Measurements from ENCODE around the gene TSGA10IP.

The TSGA10IP gene

GRCh38 chr11:65945430-65945911 lies at the start of gene TSGA10IP:
TSGA10IP (plus strand) TSS chr11:65945480; CDS start chr11:65945676, 196 bp downstream.
- DNase-seq: peak in 1 of 51 donors; percentile 10

DNA sequence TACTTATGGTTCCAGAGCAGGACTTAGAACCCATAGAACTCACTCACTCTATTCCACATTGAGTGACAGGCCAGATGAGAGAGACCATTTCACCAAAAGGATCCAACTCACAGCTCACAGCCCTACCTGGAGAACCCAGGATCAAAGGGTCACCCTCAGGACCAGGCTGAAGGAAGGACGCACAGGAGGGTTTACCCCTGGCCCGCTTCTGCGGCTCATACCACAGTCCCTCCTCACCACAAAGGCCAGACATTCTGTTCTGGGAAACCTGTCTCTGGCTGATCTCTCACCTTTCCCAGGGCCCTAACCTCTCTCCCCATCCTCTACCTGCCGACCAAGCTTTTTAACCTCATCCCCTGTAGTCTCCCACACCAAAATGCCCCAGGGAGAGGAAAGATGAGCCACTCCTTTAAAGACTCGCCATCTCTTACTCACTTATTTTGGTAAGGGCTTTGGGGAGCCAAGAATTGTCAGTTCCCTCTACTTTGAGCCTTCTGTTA lies 49.7 kb upstream of the TSGA10IP start:
- no peak for DNase-seq

DNA sequence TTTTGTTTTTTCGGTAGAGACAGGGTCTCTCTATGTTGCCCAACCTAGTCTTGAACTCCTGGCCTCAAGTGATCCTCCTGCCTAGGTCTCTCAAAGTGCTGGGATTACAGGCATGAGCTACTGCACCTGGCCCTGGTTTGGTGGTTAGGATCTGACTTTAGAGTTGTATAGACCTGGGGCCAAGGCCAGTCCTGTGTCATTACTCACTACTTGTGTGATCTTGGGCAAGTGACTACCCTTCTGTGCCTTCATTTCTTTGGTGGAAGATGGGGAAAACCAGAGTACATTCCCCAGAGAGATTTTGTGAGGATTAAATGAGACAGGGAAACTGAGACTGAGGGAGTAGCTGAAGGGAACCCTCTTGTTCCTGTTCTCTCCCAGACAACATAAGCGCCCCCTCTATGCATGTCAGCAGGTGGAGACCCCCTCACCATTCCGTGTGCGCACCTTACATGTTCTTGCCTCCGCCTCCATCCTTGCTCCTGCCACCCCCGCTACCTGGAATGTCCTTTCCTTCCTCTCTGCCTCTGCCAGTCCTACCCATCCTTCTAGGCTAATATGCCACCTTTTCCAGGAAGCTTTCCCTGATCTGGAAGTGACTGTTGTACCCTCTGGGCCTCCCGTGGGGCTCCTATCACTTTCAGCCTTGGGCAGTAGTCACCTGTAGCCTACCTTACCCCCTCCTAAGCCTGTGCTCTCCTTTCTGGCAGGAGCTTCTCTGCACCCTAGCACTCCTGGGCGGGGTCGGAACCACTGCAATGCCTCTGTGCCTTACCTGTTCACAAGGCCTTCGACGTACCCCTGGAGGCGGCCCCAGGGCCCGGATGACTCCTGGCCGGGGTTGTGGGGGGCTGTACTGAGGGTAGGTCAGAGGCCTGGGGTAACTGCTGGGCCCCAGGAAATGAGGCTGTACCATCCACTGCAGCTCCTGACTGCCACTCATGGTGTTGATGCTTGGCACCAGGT lies 49.0 kb upstream of the TSGA10IP start:
- DNase-seq: no peak

- no peak for DNase-seq
Observed at GRCh38 chr11:65897020-65897471, 48.2 kb upstream of the TSGA10IP start.

GRCh38 chr11:65898656-65899355 lies 46.5 kb upstream of the TSGA10IP start:
- no peak for DNase-seq

- DNase-seq: peak in 4 of 51 donors; percentile 8 to 27 (median 16)
Observed at GRCh38 chr11:65899356-65900124, 45.7 kb upstream of the TSGA10IP start.

DNA sequence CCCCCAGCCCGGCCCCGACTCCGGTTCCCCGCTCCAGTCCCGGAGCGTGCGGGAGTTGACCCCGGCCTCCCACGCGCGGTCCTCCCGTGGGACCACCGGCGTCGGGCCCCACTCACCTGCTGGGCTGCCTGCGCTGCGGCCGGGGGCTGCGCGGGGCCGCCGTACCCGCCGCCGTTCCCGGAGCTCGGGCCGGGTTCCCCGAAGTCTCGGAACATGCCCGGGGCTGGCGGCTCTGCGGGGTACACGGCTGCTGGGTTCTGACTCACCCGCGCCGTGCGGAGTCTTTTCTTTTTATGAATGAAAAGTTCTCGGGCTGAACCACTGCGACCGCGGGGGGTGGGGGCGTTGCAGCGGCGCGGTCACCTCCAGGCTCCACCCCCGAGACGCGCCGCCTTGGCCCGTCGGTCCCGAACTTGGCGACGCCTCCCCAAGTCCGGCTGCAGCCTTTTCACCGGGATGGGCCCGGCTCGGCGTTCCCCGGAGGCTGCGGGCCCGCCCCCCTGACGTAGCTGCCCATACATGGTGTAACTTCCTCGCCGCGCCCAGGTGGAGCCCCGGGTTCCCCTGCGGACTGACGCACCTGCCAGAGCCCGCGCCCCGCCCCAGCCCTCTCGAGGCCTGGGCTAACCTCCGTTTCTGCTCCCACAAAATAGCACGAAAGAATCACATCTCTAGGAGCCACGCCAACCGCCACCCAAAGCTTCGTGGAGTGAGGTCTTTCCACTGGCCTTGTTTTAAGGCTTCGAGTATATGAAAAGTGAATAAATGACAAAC lies 45.0 kb upstream of the TSGA10IP start, which contains the start of gene FOSL1:
Gene FOSL1 (minus strand): TSS at position 264 of the 774 bp plus-strand sequence. CDS start 49 bp downstream, at position 215.
- peak in 35 of 51 donors; percentile 6 to 84 (median 53) for DNase-seq

- no peak for DNase-seq
Observed at GRCh38 chr11:65900899-65901180, 44.4 kb upstream of the TSGA10IP start.

DNA sequence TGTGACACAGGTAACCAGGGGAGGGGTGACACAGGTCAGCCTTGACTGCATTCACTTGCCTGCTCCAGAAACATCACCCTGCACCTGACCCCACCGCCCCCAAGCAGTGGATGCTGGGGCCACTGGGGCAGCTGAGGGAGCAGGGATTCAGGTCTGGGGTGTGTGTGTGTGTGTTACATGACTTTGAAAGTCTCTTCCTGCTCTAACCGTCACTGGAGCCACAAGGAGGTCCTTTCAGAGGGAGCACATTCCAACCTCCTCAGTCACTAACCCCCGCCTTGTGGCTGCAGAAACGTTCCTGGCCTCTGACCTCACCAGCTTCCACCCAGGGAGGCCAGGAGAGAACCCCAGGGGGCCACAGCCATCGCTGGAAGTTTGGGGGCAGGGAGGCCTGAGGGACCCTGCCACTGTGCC lies 42.2 kb upstream of the TSGA10IP start:
- no peak for DNase-seq

- DNase-seq: no peak
Observed at GRCh38 chr11:65903715-65904114, 41.6 kb upstream of the TSGA10IP start.

- DNase-seq: no peak
Observed at GRCh38 chr11:65906602-65907001, 38.7 kb upstream of the TSGA10IP start.

- no peak for DNase-seq
Observed at GRCh38 chr11:65907878-65908277, 37.4 kb upstream of the TSGA10IP start.

DNA sequence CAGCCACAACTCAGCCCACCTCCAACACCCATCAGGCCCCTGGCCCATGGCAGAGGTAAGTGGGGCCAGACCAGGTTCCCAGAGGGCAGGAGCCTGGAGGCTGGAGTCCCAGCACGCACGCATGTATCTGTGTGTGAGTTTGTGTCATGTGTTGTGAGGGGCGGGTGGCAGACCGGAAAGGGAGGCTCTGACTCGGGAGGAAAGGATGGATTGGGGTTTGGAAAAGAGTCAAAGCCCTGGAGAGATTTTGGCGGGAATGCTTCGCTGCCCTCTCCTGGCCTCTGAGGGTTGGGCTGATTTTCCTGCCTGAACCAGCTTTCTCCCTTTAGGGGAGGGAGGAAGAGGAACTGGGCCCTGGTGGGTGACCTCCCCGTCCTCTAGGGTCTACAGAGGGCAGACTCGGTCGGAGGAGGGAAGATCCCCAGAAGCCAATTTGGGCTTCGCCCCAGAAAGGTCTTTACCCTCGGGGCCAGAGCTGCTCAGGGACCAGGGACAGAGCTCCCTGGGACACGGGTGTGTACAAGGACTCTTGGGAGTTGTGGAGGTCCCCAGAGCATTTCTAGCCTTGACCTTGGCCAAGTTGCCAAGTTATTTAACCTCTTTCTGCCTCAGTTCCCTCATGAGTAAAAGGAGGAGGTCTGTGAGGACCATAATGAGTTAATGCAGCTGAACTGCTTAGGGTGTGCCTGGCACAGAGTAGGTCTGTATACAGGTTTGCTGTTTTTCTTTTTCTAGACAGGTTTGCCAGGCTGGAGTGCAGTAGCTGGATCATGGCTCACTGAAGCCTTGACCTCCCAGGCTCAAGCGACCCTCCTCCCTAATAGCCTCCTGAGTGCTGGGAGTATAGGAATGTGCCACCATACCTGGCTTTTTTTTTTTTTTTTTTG lies 33.4 kb upstream of the TSGA10IP start:
- no peak for DNase-seq

DNA sequence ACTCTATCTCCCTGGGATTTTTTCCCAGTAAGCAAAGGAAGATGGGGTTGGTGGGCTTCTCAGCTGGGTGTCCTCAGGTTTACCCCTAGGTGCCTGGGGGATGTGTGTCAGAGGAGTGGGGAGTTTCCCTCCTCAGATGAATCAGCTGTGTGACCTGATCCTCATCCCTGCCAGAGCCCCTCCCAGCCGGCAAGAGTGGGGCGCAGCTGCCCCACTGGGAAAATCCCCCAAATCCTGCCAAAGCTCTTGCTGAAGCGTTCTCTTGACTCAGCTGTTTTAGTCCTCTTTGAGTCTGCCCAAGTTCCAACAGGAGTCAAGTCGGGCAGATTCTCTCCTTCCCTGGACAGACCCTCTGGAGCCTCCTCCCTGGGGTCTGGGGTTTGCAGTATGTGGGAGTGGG lies 32.4 kb upstream of the TSGA10IP start:
- DNase-seq: no peak

- no peak for DNase-seq
Observed at GRCh38 chr11:65915101-65915820, 30.0 kb upstream of the TSGA10IP start.

GRCh38 chr11:65915821-65916251 lies 29.4 kb upstream of the TSGA10IP start:
- peak in 15 of 51 donors; percentile 17 to 78 (median 35) for DNase-seq

DNA sequence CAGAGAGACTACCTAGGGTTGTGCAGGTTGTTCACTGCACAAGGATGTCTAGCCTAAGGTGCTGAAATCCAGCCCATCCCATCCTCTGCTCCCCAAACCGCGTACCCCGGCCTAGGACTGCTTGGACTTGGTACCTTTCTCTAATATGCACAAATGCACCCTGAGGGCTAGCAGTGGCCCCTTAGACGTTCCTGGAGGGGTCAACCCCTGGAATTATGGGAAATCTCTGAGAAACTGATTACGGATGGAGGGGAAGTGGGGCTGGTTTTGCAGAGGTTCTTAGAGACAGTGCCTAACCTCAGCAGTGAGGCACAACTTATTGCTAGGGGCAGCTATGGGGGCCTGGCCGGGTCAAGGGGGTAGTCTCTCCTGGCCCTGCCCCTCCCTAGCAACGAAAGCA lies 28.9 kb upstream of the TSGA10IP start:
- no peak for DNase-seq

DNA sequence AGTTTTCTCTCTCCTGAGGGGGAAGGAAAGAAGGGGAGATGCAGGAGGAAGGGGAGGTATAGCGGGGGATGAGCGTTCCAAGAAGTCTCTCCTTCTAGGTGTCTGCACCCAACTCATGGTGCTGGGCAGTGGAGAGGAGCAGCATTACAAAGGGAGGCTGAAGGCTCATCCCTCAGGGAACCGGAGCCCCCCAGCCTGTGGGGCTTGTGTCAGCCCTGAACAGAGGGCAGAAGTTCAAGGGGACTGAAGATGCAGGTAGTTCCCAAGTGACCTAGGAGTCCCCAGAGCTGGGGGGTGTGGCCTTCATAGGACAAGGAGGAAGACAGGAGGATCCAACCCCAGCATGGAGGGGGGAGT lies 28.2 kb upstream of the TSGA10IP start:
- no peak for DNase-seq

All from hypothalamus (tissue), 51 donors.